Fibroblast of skin of left biceps (primary cell): ENCODE results near the gene C1orf198.

ENCODE experiments used
- DNase-seq, 2 experiments: peaks; one replicate each; pipeline ENCODE4 v3.0.0-alpha.2; 2013; ENCODE audit warnings: low read depth in 2 of 2

Gene C1orf198

DNA sequence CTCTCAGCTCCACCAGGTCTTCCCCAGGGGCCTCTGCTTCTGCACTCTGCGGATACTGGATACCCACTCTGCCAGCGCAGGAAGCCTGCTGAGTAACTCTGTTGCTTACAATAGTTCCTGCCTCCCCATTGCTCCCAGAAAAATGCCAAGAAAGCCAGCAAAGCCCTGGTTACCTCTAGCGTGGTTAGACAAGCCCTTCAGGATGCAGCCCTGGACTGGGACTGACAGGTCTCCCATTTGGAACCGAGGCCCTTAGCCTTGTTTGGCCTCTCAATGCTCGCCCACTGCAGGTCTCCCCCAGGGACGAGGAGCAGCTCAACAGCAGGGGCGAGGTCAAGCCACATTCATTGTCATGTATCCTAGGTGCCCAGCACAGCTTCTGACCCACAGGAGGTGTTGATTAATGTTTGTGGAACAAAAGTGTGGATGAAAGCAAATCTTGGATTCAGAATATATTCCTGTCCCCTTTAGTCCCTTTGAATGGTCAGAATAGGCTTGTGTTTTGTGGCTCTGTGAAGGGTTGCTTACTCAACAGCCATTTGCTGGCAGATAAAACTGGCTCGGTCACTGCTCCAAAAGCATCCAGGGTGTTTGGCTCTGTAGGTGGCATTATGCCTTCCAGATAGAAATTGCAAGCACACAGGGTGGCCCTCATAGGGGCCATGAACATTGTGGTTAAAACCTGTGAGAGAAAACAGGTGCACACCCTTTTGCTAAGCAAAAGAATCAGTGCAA lies 58.9 kb downstream of the C1orf198 start:
- DNase-seq: no peak

DNA sequence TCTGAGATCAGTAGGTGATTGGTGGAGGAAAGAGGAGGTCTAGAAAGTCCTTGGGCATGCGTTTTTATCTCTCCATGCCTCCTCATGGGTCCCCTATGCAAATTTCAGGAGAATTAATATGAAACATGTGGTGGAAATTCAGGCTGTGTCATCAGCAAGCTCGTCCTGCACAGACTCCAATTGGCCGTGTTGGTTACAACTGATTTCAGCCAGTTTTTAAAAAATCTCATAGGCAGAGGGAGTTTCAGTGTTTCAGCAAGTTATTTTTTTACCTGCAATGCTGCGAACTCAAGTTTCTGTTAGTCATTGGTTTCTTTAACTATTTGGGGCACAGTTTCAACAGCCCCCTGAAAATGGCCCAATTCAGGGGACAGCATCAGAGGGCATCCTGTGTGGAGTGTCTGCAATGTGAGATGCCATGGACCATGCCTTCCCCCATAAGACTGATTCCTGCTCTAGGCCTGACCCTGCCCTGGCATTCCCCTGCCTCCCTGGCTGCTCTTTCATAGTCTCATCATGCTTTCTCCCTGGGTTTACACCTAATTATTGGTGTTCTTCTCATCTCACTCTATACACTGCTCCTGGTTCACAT lies 59.9 kb downstream of the C1orf198 start:
- peak in 1 of 2 experiments; percentile 59 for DNase-seq

DNA sequence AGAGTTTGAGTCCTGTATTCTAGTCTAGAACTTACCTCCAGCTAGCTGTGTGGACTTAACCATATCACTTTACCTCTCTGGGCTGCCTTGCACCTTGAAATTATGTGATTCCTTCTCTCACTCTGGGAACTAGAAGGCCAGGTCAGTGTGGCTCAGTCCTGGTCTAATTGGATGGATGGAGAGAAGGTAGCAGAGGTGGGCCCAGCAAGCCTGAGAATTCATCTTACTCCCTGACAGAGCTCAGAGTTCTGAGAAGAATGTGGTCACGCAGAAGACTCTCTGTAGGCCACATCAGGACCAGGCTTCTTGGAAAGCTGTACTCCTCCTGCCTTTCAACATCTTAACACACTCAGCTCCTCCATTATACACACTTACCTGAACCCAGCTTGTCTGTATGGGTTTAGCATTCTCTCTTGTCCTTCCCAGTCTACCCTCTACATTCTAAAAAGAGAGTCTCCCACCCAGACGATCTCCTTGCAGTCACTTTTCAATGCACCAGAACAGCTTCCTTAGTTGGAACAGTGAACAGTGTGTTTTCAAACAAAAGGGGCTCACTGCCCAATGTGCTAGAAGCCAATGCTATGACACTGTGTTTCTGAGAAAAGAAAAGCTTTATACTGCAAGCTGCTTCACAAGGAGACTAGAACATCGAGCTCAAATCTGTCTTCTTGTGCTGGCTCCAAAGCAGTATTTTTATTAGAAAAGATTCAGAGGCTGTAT lies 60.6 kb downstream of the C1orf198 start:
- no peak for DNase-seq

DNA sequence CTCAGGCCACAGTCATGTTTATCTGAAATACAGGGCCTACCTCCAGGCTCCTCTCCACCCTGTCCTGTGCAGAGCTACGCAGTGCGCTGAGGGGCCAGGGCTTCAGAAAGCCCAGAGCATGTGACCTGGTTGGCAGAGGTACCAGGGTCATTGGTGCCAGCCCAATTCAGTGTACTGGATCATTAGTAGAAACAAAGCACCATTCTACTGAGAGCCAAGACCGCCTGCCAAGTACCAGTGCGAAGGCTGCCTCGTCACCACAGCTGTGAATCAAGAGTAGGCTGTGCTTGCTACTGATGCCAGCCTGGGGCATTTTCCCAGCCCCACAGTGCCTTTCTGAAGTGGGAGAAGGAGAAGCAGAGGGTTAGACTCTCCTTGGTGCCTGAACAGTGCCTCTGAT lies 61.3 kb downstream of the C1orf198 start:
- DNase-seq: no peak

GRCh38 chr1:230806552-230806951 lies 61.8 kb downstream of the C1orf198 start:
- no peak for DNase-seq

- DNase-seq: no peak
Observed at GRCh38 chr1:230804396-230804795, 63.9 kb downstream of the C1orf198 start.

DNA sequence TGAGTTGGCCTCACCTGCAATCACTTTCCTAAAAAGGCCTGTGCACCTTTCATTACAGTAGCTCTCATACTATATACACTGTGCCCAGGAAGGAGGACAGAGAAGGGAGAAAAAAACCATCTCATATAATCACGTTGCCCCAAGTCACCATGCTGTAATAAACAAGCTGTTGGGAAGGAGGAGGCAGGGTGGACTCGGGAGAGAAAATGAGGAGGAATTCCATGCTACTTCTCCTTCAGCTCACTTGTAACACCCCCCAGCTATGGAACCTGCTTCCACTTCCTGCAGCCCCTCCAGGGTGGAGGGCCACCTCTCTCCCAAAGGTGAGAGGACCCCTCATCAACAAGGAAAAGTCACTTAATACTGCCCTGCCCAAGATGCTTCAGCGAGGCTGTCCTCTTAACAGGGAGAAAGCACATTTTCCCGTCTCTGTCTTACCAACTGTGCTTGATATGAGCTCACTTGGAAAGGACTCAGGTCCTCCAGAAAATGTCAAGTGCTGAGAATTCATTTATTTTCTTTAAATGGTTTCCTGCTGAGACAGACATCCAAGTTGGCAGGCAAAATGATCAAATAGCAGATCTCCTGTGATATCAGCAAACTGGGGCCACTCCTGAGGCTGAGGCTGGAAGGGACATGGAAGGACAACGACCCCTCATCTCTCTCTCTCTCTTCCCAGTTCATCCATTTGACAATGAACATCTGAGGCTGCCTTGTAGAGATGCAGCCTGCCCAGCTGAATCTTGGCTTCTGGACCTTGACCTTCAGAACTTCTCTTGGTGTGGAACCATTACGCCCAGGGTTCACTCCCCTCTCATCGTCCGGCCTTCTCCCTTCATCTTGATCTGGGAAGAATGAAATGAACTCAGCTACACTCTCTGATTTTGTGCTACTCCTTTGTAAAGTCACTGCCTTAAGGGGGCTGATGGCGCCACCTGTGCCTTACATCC lies 67.2 kb downstream of the C1orf198 start:
- no peak for DNase-seq

DNA sequence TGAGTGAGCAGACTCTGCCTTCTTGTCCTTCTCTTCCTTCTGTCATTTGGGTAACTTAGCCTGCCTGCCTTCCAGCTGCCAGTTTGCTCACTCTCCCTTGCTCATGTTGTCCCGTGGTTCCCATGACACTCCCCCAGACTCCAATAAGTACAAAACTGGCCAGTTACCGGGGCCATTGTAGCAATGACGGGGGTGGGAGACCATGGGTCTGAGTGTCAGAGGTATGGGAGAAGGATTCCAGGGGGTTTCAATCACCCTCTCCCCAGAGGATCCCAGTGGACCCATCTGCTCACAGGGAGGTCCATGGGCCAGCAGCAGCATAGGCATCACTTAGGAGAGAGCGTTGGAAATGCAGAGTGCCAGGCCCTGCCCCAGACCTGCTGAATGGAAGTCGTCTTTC lies 69.8 kb downstream of the C1orf198 start:
- DNase-seq: no peak

DNA sequence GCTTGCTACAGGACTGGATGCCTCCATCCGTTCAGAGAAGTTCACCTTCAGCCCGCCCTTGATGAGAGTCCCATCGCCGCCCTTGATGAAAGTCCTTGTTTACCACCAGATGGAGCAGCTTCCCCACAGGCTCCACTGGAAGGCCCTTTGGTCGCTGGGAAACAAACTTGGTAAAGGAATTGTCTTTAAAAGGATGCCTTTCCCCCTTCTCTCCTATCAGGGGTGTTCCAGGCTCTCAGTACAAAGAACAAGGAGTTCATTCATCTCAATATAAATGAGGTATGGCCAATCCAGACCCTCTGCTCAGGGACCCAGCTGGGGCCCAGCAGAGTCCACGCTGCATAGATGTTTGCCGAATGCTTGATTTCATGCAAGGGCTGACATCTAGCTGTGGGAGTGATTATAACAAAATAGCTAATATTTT lies 70.4 kb downstream of the C1orf198 start:
- peak; percentile 40 to 41 for DNase-seq

- DNase-seq: no peak
Observed at GRCh38 chr1:230797376-230797920, 70.9 kb downstream of the C1orf198 start.

DNA sequence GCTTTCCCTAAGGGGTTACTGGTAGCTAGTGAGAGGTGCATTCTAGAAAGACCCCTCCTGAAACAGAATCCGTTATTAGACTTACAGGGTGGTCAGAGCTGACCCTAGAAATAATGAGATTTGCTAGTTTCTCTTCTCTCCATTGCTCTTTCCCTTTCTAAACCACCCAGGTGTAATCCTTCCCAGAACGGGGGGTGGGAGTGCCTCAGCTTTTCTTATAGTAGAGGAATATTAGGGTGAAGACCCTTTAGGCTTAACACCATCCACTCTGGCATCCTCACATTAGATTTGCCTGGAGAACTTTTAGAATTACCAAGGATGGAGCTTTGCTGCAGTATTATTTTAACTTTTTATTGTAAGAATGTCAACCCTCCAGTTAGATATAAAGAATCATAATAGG lies 71.7 kb downstream of the C1orf198 start:
- no peak for DNase-seq

- no peak for DNase-seq
Observed at GRCh38 chr1:230794871-230795605, 73.3 kb downstream of the C1orf198 start.

DNA sequence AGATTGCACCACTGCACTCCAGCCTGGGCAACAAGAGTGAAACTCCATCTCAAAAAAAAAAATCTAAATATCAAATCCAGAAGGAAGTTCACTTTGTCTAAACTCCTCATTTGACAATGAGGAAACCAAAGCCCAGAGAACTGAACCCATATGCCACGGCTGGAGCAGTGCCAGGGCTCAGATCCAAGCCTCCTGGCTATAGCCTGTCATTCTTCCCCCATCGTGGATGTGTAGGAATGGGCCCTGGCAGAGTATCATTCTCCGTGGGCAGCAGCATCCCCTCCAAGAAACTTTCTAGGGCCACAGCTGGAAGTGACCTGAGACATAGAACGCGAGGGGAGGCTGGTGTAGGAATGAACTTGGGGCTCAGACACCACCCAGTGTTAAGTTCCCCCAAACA lies 73.9 kb downstream of the C1orf198 start:
- DNase-seq: no peak

- DNase-seq: no peak
Observed at GRCh38 chr1:230793463-230793745, 74.9 kb downstream of the C1orf198 start.

DNA sequence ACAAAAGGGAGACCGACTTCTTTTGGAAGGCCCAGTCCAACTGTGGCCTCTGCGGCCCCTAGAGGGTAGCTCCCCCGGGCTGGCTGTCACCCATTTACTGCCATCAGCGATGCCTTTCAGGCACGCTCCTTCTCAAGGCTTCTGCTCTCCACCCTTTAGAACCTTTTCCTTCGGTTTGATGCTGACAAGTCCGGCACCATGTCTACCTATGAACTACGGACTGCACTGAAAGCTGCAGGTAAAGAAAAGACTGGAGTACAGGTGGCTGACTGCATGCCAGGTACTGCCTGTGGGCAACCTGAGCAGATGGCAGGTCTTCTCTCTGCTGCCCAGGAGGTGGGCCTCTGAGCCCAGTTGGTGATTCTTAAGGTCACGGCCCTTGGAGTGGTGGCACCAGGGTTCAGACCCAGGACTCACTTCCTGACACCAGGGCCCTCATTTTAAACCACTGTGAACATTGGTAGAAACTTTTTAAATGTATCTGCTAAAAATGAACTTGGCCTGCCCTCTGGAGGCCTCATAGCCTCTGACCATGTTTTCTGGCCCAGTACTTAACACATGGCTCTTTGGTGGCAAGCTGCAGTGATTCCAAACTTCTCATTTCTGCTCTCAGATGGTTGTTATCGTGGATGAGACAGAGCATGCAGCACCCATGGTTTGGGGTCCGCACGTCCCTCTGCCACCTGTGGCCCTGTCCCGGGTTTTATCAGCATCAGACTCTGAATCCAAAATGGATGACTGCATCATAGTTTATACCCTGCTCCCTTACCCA lies 75.4 kb downstream of the C1orf198 start:
- no peak for DNase-seq

GRCh38 chr1:230791986-230792564 lies 76.2 kb downstream of the C1orf198 start:
- DNase-seq: no peak

DNA sequence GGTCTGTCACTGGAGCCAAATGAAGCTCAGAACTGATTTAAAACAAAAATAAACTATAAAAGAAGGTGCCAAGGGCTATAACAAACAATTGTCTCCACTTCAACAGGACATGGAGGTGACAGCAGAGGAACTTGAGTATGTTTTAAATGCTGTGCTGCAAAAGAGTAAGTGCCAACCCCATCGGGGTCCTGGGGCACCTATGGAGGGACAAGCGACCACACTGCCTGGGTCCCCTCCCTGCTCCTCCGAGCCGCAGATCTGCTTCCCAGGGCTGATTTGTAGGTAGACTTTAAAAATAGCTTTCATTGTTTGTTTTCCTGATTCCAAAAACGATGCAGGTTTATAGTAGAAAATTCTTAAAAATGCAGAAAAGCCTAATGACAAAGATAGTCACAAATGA lies 78.3 kb downstream of the C1orf198 start:
- DNase-seq: no peak

DNA sequence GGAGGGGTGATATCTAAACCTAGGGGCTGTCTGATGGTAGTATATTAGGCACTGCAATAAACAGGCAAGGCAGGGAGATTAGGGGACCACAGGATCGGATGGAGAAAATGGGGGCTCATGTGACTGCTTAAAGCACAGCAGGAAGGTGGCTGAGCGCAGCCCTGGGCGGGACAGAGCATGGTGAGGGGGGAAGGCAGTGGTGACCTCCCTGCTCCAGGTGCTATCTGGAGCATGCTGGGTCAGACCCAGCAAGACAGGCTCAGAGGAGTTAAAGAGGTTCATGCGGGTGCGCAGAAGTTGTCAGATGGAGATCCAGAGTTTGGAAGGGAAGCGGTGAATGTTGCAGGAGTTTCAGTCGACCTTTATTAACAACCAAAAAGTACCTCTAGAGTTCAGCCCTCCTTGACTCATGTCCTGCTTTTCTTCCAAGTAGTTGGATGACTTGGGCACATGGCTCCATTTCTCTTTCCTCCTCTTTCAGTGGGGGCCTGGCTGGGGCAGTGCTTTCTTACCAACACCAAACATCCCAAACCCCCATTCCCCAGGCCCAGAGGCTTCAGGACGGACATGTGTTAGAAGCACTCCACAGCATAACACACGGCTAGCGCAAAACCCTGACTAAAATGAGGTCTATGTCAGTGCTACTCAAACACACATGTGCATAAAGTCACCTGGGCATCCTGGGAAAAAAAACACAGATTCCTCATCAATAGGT lies 79.6 kb downstream of the C1orf198 start:
- no peak for DNase-seq

- DNase-seq: no peak
Observed at GRCh38 chr1:230787471-230787870, 80.8 kb downstream of the C1orf198 start.
